Fibroblast of villous mesenchyme (primary cell): ENCODE measurements around the gene ZFP36L2. TPM values are rescaled to one million over a fixed set of nuclear protein-coding genes. Genes with fewer than 3 reads are reported as not detected.

Experiments used
- DNase-seq: peaks from one replicate; pipeline ENCODE4 v3.0.0-alpha.2; 2010; ENCODE audit warnings: low read depth
- H3K4me3 ChIP-seq: 2 replicates; pipeline ENCODE4 v1.5.1; 2011; ENCODE audit warnings: low read depth, mild to moderate bottlenecking, low read length
- CTCF ChIP-seq: IDR thresholded peaks from 2 replicates; pipeline ENCODE4 v1.5.1; 2012; ENCODE audit warnings: low read depth, mild to moderate bottlenecking, low read length; ENCODE audit not compliant: insufficient read depth
- total RNA-seq: library from RNA; depleted of rRNA; stranded (reverse); fragments of >200 nt; gene quantifications from 2 replicates; pipeline ENCODE4 v1.2.3, GENCODE V29; 2012

Gene ZFP36L2
- total RNA-seq, 1 donor: 25.9 TPM

- no peak overlapping the region for H3K4me3 ChIP-seq
- no peak for DNase-seq
- TF ChIP-seq CTCF: no peak
Observed at GRCh38 chr2:43215673-43216255, 10.6 kb downstream of the ZFP36L2 start.

- DNase-seq: no peak
- no peak for TF ChIP-seq CTCF
- H3K4me3 ChIP-seq: no peak overlapping the region
Observed at GRCh38 chr2:43214253-43214652, 12.2 kb downstream of the ZFP36L2 start.

- H3K4me3 ChIP-seq: no peak overlapping the region
- DNase-seq: no peak
- TF ChIP-seq CTCF: no peak
Observed at GRCh38 chr2:43212931-43213330, 13.5 kb downstream of the ZFP36L2 start.

GRCh38 chr2:43212216-43212835 is 14.1 kb downstream of the ZFP36L2 start:
- no peak for DNase-seq
- TF ChIP-seq CTCF: no peak
- H3K4me3 ChIP-seq: no peak overlapping the region

- DNase-seq: peak; percentile 93
- no peak overlapping the region for H3K4me3 ChIP-seq
- no peak for TF ChIP-seq CTCF
Observed at GRCh38 chr2:43210467-43211303, 15.7 kb downstream of the ZFP36L2 start.

GRCh38 chr2:43210125-43210466 is 16.3 kb downstream of the ZFP36L2 start:
- no peak for DNase-seq
- TF ChIP-seq CTCF: no peak
- no peak overlapping the region for H3K4me3 ChIP-seq
